ENCODE measurements around the gene TMEM126B. TPM values are rescaled to one million over a fixed set of nuclear protein-coding genes. Genes with fewer than 3 reads are reported as not detected.

The TMEM126B gene
- total and polyA plus RNA-seq, 12 donors, result 39.9 to 125 (median 62.0) TPM

GRCh38 chr11:85685125-85685819, 56.9 kb downstream of the TMEM126B start:
- Histone ChIP-seq H3K27ac (peak overlapping the region; percentile 28 to 70 (median 33)), H3K4me1 (replicated peaks in 1 of 2) (peaks cover 0 to 31% of the 10 kb centered on the region in 2 donors), H3K36me3 (replicated peaks in 1 of 2) (no peaks in the 10 kb centered on the region), H3K9me3 (replicated peaks in 1 of 3) (no peaks in the 10 kb centered on the region), H3K4me3 (peak overlapping the region in 2 of 4 donors; percentile 11 to 36), H3K27me3 (no peaks in the 10 kb centered on the region)
- peak in 1 of 7 donors; percentile 13 for DNase-seq
- intact Hi-C loops (cut with DNase I), result no loop called here
- no peak for TF ChIP-seq CTCF (IDR thresholded peaks at IDR 0.05)
- TF ChIP-seq POLR2A (IDR thresholded peaks at IDR 0.05), result no peak
- WGBS, 4 donors, result 63 to 71% (median 66%) methylated on average over 15 of the region's 15 CpGs

GRCh38 chr11:85685820-85686459, 57.5 kb downstream of the TMEM126B start, which contains the start of gene CCDC89:
CCDC89 (minus strand) TSS chr11:85686195; CDS start chr11:85686130, 65 bp downstream.
- Histone ChIP-seq H3K36me3 (replicated peaks in 1 of 2) (no peaks in the 10 kb centered on the region), H3K9me3 (replicated peaks in 1 of 3) (no peaks in the 10 kb centered on the region), H3K4me1 (replicated peaks in 1 of 2) (peaks cover 0 to 25% of the 10 kb centered on the region in 2 donors), H3K4me3 (peak within 1 kb of the TSS in 2 of 4 donors; percentile 11 to 36), H3K27me3 (no peaks in the 10 kb centered on the region), H3K27ac (peak within 1 kb of the TSS; percentile 28 to 70 (median 33))
- intact Hi-C loops (cut with DNase I), result no loop called here
- WGBS, 4 donors, result 34 to 54% (median 42%) methylated on average over 13 of the region's 13 CpGs
- DNase-seq, result peak; percentile 48 to 87 (median 75)
- no peak for TF ChIP-seq CTCF (IDR thresholded peaks at IDR 0.05)
- TF ChIP-seq POLR2A (IDR thresholded peaks at IDR 0.05), result peak in 1 of 2 donors; percentile 27

Other genes with a start within 250 kb of the TMEM126B start
- gene DLG2, start 1.2 kb upstream of the TMEM126B start, total RNA-seq, result 100 to 1,000 TPM in 1 of 9 donors, 10 to 100 TPM in 7, 1 to 10 TPM in 1; 8.4 to 101 (median 45.5) TPM
- 10 to 100 TPM in 2 of 3 donors, 1 to 10 TPM in 1; 8.3 to 14.4 (median 11.1) TPM for gene DLG2, start 1.2 kb upstream of the TMEM126B start, polyA plus RNA-seq
- gene TMEM126A, start 19.4 kb downstream of the TMEM126B start, total RNA-seq, result 10 to 100 TPM; 16.4 to 62.6 (median 36.0) TPM
- 10 to 100 TPM; 49.3 to 62.1 (median 51.9) TPM for gene TMEM126A, start 19.4 kb downstream of the TMEM126B start, polyA plus RNA-seq
- gene CREBZF, start 36.5 kb downstream of the TMEM126B start, total RNA-seq, result 10 to 100 TPM; 18.2 to 78.6 (median 40.5) TPM
- 10 to 100 TPM; 15.8 to 50.0 (median 32.0) TPM for gene CREBZF, start 36.5 kb downstream of the TMEM126B start, polyA plus RNA-seq
- gene CCDC89, start 57.6 kb downstream of the TMEM126B start, total RNA-seq, result 1 to 10 TPM in 7 of 9 donors, under 1 TPM in 1, not detected in 1; 0.66 to 2.3 (median 1.9) TPM
- gene CCDC89, start 57.6 kb downstream of the TMEM126B start, polyA plus RNA-seq, result under 1 TPM; 0.61 to 0.99 (median 0.64) TPM
- 100 to 1,000 TPM in 1 of 9 donors, 10 to 100 TPM in 7, 1 to 10 TPM in 1; 9.2 to 134 (median 20.9) TPM for gene SYTL2, start 182.5 kb downstream of the TMEM126B start, total RNA-seq
- 10 to 100 TPM in 2 of 3 donors, 1 to 10 TPM in 1; 8.2 to 21.8 (median 12.1) TPM for gene SYTL2, start 182.5 kb downstream of the TMEM126B start, polyA plus RNA-seq
- not detected for gene CCDC83, start 226.8 kb downstream of the TMEM126B start, total RNA-seq
- gene CCDC83, start 226.8 kb downstream of the TMEM126B start, polyA plus RNA-seq, result not detected